ENCODE results near the gene MAP7D3.

GRCh38 chrX:136275553-136275952, 24.4 kb upstream of the MAP7D3 start:
- no peak for TF ChIP-seq CTCF (IDR thresholded peaks at IDR 0.05; ENCODE audit: low read depth, low read length)
- TF ChIP-seq POLR2A (IDR thresholded peaks at IDR 0.05; ENCODE audit: extremely low read depth, insufficient read length), result no peak
